CD4-positive, alpha-beta memory T cell (primary cell): ENCODE results near the gene KRTAP17-1. TPM values are rescaled to one million over a fixed set of nuclear protein-coding genes. Genes with fewer than 3 reads are reported as not detected.
A peak's percentile ranks its signal among the peaks of the same experiment; 100 is the strongest.

Source experiments
- CTCF ChIA-PET: fragments of 350-600 bp; sonication (Branson Sonifier 250); formaldehyde crosslinking; loops from one replicate; lab custom pipeline; 2021; ENCODE audit warnings: inconsistent platforms; ENCODE audit not compliant: partially characterized antibody; lab: Charles Lee
- POLR2A ChIA-PET: fragments of 350-600 bp; sonication (Branson Sonifier 250); formaldehyde crosslinking; loops from one replicate; lab custom pipeline; 2021; ENCODE audit not compliant: partially characterized antibody; lab: Charles Lee
- DNase-seq, 5 donors: peaks; one replicate each; pipeline versions ENCODE4 v3.0.0 to v3.0.0-alpha.2; 2020 to 2022; ENCODE audit warnings: mixed read lengths in 1 of 5
- H3K27ac ChIP-seq: one replicate; pipeline ENCODE4 v1.7.0; 2013; ENCODE audit warnings: low read depth, low read length
- H3K27me3 ChIP-seq: 2 replicates; pipeline ENCODE4 v1.7.0; 2013; ENCODE audit warnings: mild to moderate bottlenecking, low read length, moderate library complexity; ENCODE audit not compliant: insufficient read depth
- H3K36me3 ChIP-seq: 2 replicates; pipeline ENCODE4 v1.7.0; 2013; ENCODE audit warnings: mild to moderate bottlenecking, low read length, moderate library complexity; ENCODE audit not compliant: insufficient read depth
- H3K4me1 ChIP-seq: 2 replicates; pipeline ENCODE4 v1.7.0; 2013; ENCODE audit warnings: mild to moderate bottlenecking, low read length, moderate library complexity; ENCODE audit not compliant: insufficient read depth
- H3K4me3 ChIP-seq, 2 donors: one replicate each; pipeline ENCODE4 v1.7.0; 2013; ENCODE audit warnings: low read length in 2 of 2, mild to moderate bottlenecking in 1 of 2
- H3K9me3 ChIP-seq, 2 donors: one replicate each; pipeline ENCODE4 v1.7.0; 2013; ENCODE audit warnings: low read length in 2 of 2, control low read depth in 1 of 2; ENCODE audit not compliant: control insufficient read depth in 1 of 2
- H3K27ac Mint-ChIP-seq, 7 donors: one replicate each; pipeline ENCODE4 v1.8.0; 2020 to 2021; ENCODE audit warnings: mixed read lengths in 7 of 7, mild to moderate bottlenecking in 6 of 7, inconsistent platforms in 3 of 7, moderate library complexity in 3 of 7
- H3K27me3 Mint-ChIP-seq, 2 donors: one replicate each; pipeline ENCODE4 v1.8.0; 2020 to 2021; ENCODE audit warnings: mixed read lengths in 2 of 2
- H3K36me3 Mint-ChIP-seq, 2 donors: one replicate each; pipeline ENCODE4 v1.8.0; 2020 to 2021; ENCODE audit warnings: mixed read lengths in 2 of 2, inconsistent platforms in 1 of 2, mild to moderate bottlenecking in 1 of 2
- H3K4me1 Mint-ChIP-seq, 4 donors: one replicate each; pipeline ENCODE4 v1.8.0; 2020 to 2021; ENCODE audit warnings: mixed read lengths in 4 of 4, mild to moderate bottlenecking in 1 of 4
- H3K4me3 Mint-ChIP-seq, 8 donors: one replicate each; pipeline ENCODE4 v1.8.0; 2020 to 2021; ENCODE audit warnings: mixed read lengths in 8 of 8, mild to moderate bottlenecking in 7 of 8, moderate library complexity in 6 of 8, inconsistent platforms in 3 of 8
- H3K9me3 Mint-ChIP-seq, 8 donors: one replicate each; pipeline ENCODE4 v1.8.0; 2020 to 2021; ENCODE audit warnings: mixed read lengths in 8 of 8, mild to moderate bottlenecking in 5 of 8, inconsistent platforms in 3 of 8, moderate library complexity in 1 of 8
- intact Hi-C: fragments of 100-400 bp; cut with micrococcal nuclease; formaldehyde crosslinking; loops from one replicate; pipeline ENCODE4 v1.15.1; 2023
- polyA plus RNA-seq, 2 donors: library from polyadenylated mRNA; unstranded; fragments of 300-500 nt; fragmentation: Illumina TruSeq; gene quantifications; one replicate each; pipeline ENCODE4 v1.2.3, GENCODE V29; 2021
- total RNA-seq, 2 experiments: library from RNA; stranded (reverse); gene quantifications; one replicate each; pipeline ENCODE4 v1.2.3, GENCODE V29; 2021

The KRTAP17-1 gene
- total and polyA plus RNA-seq, 4 experiments from 2014 or later, result not detected

- peak overlapping the region in 5 of 7 donors; percentile 23 to 73 (median 61) for H3K27ac Mint-ChIP-seq
- no peaks in the 10 kb centered on the region for H3K36me3 Mint-ChIP-seq
- Histone ChIP-seq H3K27ac (no peak overlapping the region), H3K4me3 (no peak overlapping the region), H3K9me3 (no peaks in the 10 kb centered on the region), H3K36me3 (no peaks in the 10 kb centered on the region), H3K4me1 (peaks cover 64% of the 10 kb centered on the region), H3K27me3 (no peaks in the 10 kb centered on the region)
- intact Hi-C loops, result no loop called here
- peak overlapping the region in 2 of 8 donors; percentile 15 to 42 for H3K4me3 Mint-ChIP-seq
- H3K27me3 Mint-ChIP-seq, result no peaks in the 10 kb centered on the region
- ChIA-PET CTCF (interaction anchor here (1.6 to 4.5 kb wide), 2 partner anchors 11 to 315 kb away, joined by 4 to 26 read pairs; no protein-coding TSS in a partner anchor), POLR2A (interaction anchor here (0.6 to 1.2 kb wide), 2 partner anchors 8 to 207 kb away, joined by 3 to 4 read pairs; no protein-coding TSS in a partner anchor)
- peaks cover 0 to 1% (median 0%) of the 10 kb centered on the region in 8 donors for H3K9me3 Mint-ChIP-seq
- H3K4me1 Mint-ChIP-seq, result peaks cover 43 to 77% (median 51%) of the 10 kb centered on the region in 4 donors
- no peak for DNase-seq
Observed at GRCh38 chr17:41333098-41333497, 17.6 kb upstream of the KRTAP17-1 start.

- no peaks in the 10 kb centered on the region for H3K36me3 ChIP-seq
- CTCF ChIA-PET, result interaction anchor here (4.5 kb wide), 1 partner anchor 10 kb away, joined by 26 read pairs; no protein-coding TSS in a partner anchor
- DNase-seq, result no peak
- H3K4me3 ChIP-seq, result no peak overlapping the region
- Mint-ChIP-seq H3K9me3 (peaks cover 0 to 1% (median 0%) of the 10 kb centered on the region in 8 donors), H3K4me3 (peak overlapping the region in 1 of 8 donors; percentile 13), H3K27me3 (no peaks in the 10 kb centered on the region), H3K4me1 (peaks cover 38 to 73% (median 46%) of the 10 kb centered on the region in 4 donors), H3K27ac (peak overlapping the region in 2 of 7 donors; percentile 31 to 68), H3K36me3 (no peaks in the 10 kb centered on the region)
- POLR2A ChIA-PET, result interaction anchor here (1.0 to 1.2 kb wide), 4 partner anchors 8 to 24 kb away, joined by 3 to 4 read pairs (median 4); no protein-coding TSS in a partner anchor
- H3K27me3 ChIP-seq, result no peaks in the 10 kb centered on the region
- H3K4me1 ChIP-seq, result peaks cover 64% of the 10 kb centered on the region
- no peaks in the 10 kb centered on the region for H3K9me3 ChIP-seq
- H3K27ac ChIP-seq, result no peak overlapping the region
- intact Hi-C loops, result no loop called here
Observed at GRCh38 chr17:41332239-41332638, 16.7 kb upstream of the KRTAP17-1 start.

- H3K4me1 Mint-ChIP-seq, result peaks cover 39 to 73% (median 48%) of the 10 kb centered on the region in 4 donors
Observed at GRCh38 chr17:41331606-41332005, 16.1 kb upstream of the KRTAP17-1 start.

GRCh38 chr17:41329279-41329948, 13.9 kb upstream of the KRTAP17-1 start:
- no peak for DNase-seq
- peaks cover 63% of the 10 kb centered on the region for H3K4me1 ChIP-seq
- H3K9me3 ChIP-seq, result no peaks in the 10 kb centered on the region
- Mint-ChIP-seq H3K27me3 (no peaks in the 10 kb centered on the region), H3K4me1 (peaks cover 27 to 70% (median 39%) of the 10 kb centered on the region in 4 donors), H3K4me3 (peak overlapping the region in 1 of 8 donors; percentile 4), H3K9me3 (peaks cover 0 to 1% (median 0%) of the 10 kb centered on the region in 8 donors), H3K27ac (peak overlapping the region in 1 of 7 donors; percentile 39), H3K36me3 (no peaks in the 10 kb centered on the region)
- CTCF ChIA-PET, result interaction anchor here (1.2 to 4.5 kb wide), 3 partner anchors 7 to 220 kb away, joined by 3 to 26 read pairs (median 3); no protein-coding TSS in a partner anchor
- no peak overlapping the region for H3K27ac ChIP-seq
- H3K36me3 ChIP-seq, result no peaks in the 10 kb centered on the region
- intact Hi-C loops, result no loop called here
- H3K27me3 ChIP-seq, result no peaks in the 10 kb centered on the region
- H3K4me3 ChIP-seq, result no peak overlapping the region
- POLR2A ChIA-PET, result interaction anchor here (0.7 to 2.5 kb wide), 3 partner anchors 10 to 12 kb away, joined by 3 to 13 read pairs (median 7); no protein-coding TSS in a partner anchor

More at GRCh38 chr17:41331606-41332005, 16.1 kb upstream of the KRTAP17-1 start:
- intact Hi-C loops, result no loop called here
- H3K36me3 ChIP-seq, result no peaks in the 10 kb centered on the region
- H3K4me3 Mint-ChIP-seq, result no peak overlapping the region
- peak overlapping the region in 2 of 7 donors; percentile 8 to 52 for H3K27ac Mint-ChIP-seq
- no peak for DNase-seq
- CTCF ChIA-PET, result interaction anchor here (4.5 kb wide), 1 partner anchor 10 kb away, joined by 26 read pairs; no protein-coding TSS in a partner anchor
- H3K36me3 Mint-ChIP-seq, result no peaks in the 10 kb centered on the region
- H3K27me3 ChIP-seq, result no peaks in the 10 kb centered on the region
- H3K4me3 ChIP-seq, result no peak overlapping the region
- H3K27me3 Mint-ChIP-seq, result no peaks in the 10 kb centered on the region
- no peaks in the 10 kb centered on the region for H3K9me3 ChIP-seq
- no peak overlapping the region for H3K27ac ChIP-seq
- peaks cover 64% of the 10 kb centered on the region for H3K4me1 ChIP-seq
- POLR2A ChIA-PET, result interaction anchor here (1.0 to 1.2 kb wide), 3 partner anchors 8 to 23 kb away, joined by 3 to 4 read pairs (median 3); no protein-coding TSS in a partner anchor
- peaks cover 0 to 1% (median 0%) of the 10 kb centered on the region in 8 donors for H3K9me3 Mint-ChIP-seq

- no peak overlapping the region for H3K27ac ChIP-seq
- Mint-ChIP-seq H3K9me3 (no peaks in the 10 kb centered on the region), H3K4me1 (peaks cover 24 to 70% (median 39%) of the 10 kb centered on the region in 4 donors), H3K27ac (peak overlapping the region in 3 of 7 donors; percentile 27 to 80 (median 29)), H3K4me3 (no peak overlapping the region), H3K36me3 (no peaks in the 10 kb centered on the region), H3K27me3 (no peaks in the 10 kb centered on the region)
- H3K4me1 ChIP-seq, result peaks cover 61% of the 10 kb centered on the region
- no peak overlapping the region for H3K4me3 ChIP-seq
- DNase-seq, result no peak
- POLR2A ChIA-PET, result interaction anchor here (1.6 to 2.5 kb wide), 3 partner anchors 11 to 20 kb away, joined by 6 to 13 read pairs (median 7); no protein-coding TSS in a partner anchor
- no peaks in the 10 kb centered on the region for H3K36me3 ChIP-seq
- intact Hi-C loops, result no loop called here
- CTCF ChIA-PET, result no interaction called here
- no peaks in the 10 kb centered on the region for H3K9me3 ChIP-seq
- H3K27me3 ChIP-seq, result no peaks in the 10 kb centered on the region
Observed at GRCh38 chr17:41328207-41328606, 12.7 kb upstream of the KRTAP17-1 start.

GRCh38 chr17:41327411-41328120, 12.1 kb upstream of the KRTAP17-1 start:
- ChIA-PET CTCF (no interaction called here), POLR2A (interaction anchor here (1.6 to 2.5 kb wide), 3 partner anchors 12 to 19 kb away, joined by 6 to 13 read pairs (median 7); no protein-coding TSS in a partner anchor)
- Histone ChIP-seq H3K9me3 (no peaks in the 10 kb centered on the region), H3K4me3 (no peak overlapping the region), H3K27ac (no peak overlapping the region), H3K4me1 (peaks cover 68% of the 10 kb centered on the region), H3K27me3 (no peaks in the 10 kb centered on the region), H3K36me3 (no peaks in the 10 kb centered on the region)
- Mint-ChIP-seq H3K4me1 (peaks cover 26 to 72% (median 42%) of the 10 kb centered on the region in 4 donors), H3K36me3 (no peaks in the 10 kb centered on the region), H3K27ac (peak overlapping the region in 5 of 7 donors; percentile 51 to 88 (median 84)), H3K4me3 (peak overlapping the region in 2 of 8 donors; percentile 53 to 70), H3K9me3 (no peaks in the 10 kb centered on the region), H3K27me3 (no peaks in the 10 kb centered on the region)
- intact Hi-C loops, result no loop called here
- no peak for DNase-seq
